ENCODE data around the gene KAT8. TPM values are rescaled to one million over a fixed set of nuclear protein-coding genes. Genes with fewer than 3 reads are reported as not detected.

The KAT8 gene
- total and polyA plus RNA-seq, 2 of the 13 experiments (the other 11 are each of a cell fraction or from before 2014, with no cell fraction given) = 79.0 to 84.2 TPM

GRCh38 chr16:31179747-31180459 is 62.4 kb downstream of the KAT8 start, which contains the start of gene FUS (continued):
- TF ChIP-seq ZZZ3 (CRISPR knock-in tag; IDR thresholded peaks at IDR 0.05; ENCODE audit: borderline replicate concordance) = no peak
- no peak for TF ChIP-seq CEBPB (IDR thresholded peaks at IDR 0.05; ENCODE audit: borderline replicate concordance, low read depth, low read length)
- peak; percentile 97 for TF ChIP-seq HNRNPLL (IDR thresholded peaks at IDR 0.05; ENCODE audit: low read depth, low read length, poor library complexity, severe bottlenecking)
- peak; percentile 88 for TF ChIP-seq AHR (CRISPR knock-in tag; IDR thresholded peaks at IDR 0.05)
- TF ChIP-seq AGO2 (optimal IDR thresholded peaks at IDR 0.05; ENCODE audit: low read depth, low read length) = no peak
- peak; percentile 73; the same call in 1 of the 2 replicates for TF ChIP-seq KAT7 (CRISPR knock-in tag; IDR thresholded peaks at IDR 0.05; ENCODE audit: borderline replicate concordance)
- no peak for TF ChIP-seq TCF7 (IDR thresholded peaks at IDR 0.05; ENCODE audit: low read depth)
- 0 out of 2 replicates have a peak, but pooled peaks have one; percentile 41 for TF ChIP-seq RFX3 (CRISPR knock-in tag; IDR thresholded peaks at IDR 0.05)
- peak; percentile 95 for TF ChIP-seq ZNF674 (CRISPR knock-in tag; IDR thresholded peaks at IDR 0.05; ENCODE audit: low read depth)
- peak; percentile 84 for TF ChIP-seq IKZF5 (CRISPR knock-in tag; IDR thresholded peaks at IDR 0.05)
- TF ChIP-seq ZFP62 (CRISPR knock-in tag; IDR thresholded peaks at IDR 0.05) = 0 out of 2 replicates have a peak, but pooled peaks have one; percentile 50
- peak; percentile 100 for TF ChIP-seq FOXK2 (IDR thresholded peaks at IDR 0.05)
- TF ChIP-seq DNMT1 (CRISPR knock-in tag; IDR thresholded peaks at IDR 0.05) = peak; percentile 63
- no peak for TF ChIP-seq ZNF577 (CRISPR knock-in tag; IDR thresholded peaks at IDR 0.05; ENCODE audit: borderline replicate concordance, low read depth)
- TF ChIP-seq ZKSCAN5 (CRISPR knock-in tag; IDR thresholded peaks at IDR 0.05) = no peak
- peak; percentile 88; the same call in 1 of the 2 replicates for TF ChIP-seq ZSCAN5A (CRISPR knock-in tag; IDR thresholded peaks at IDR 0.05; ENCODE audit: borderline replicate concordance)
- TF ChIP-seq JDP2 (CRISPR knock-in tag; IDR thresholded peaks at IDR 0.05; ENCODE audit: borderline replicate concordance) = no peak
- peak; percentile 95 for TF ChIP-seq NKX3-1 (CRISPR knock-in tag; IDR thresholded peaks at IDR 0.05)
- peak; percentile 89 for TF ChIP-seq CSRNP1 (CRISPR knock-in tag; IDR thresholded peaks at IDR 0.05)
- no peak; the same call in none of the 2 replicates for TF ChIP-seq ZSCAN20 (CRISPR knock-in tag; IDR thresholded peaks at IDR 0.05; ENCODE audit: borderline replicate concordance)
- TF ChIP-seq ZNF784 (CRISPR knock-in tag; IDR thresholded peaks at IDR 0.05; ENCODE audit: borderline replicate concordance) = peak; percentile 99
- TF ChIP-seq ZFP37 (CRISPR knock-in tag; IDR thresholded peaks at IDR 0.05; ENCODE audit: borderline replicate concordance) = peak; percentile 73; the same call in 1 of the 2 replicates
- TF ChIP-seq HNRNPL (IDR thresholded peaks at IDR 0.05; ENCODE audit: low read depth, low read length) = peak; percentile 71; the same call in 1 of the 2 replicates
- TF ChIP-seq ZNF713 (CRISPR knock-in tag; IDR thresholded peaks at IDR 0.05) = peak; percentile 36; the same call in 1 of the 2 replicates
- TF ChIP-seq DPF2 (CRISPR knock-in tag; IDR thresholded peaks at IDR 0.05; ENCODE audit: borderline replicate concordance, low read depth) = no peak; the same call in 1 of the 2 replicates
- no peak for TF ChIP-seq SIX1 (CRISPR knock-in tag; IDR thresholded peaks at IDR 0.05; ENCODE audit: borderline replicate concordance)

All from HepG2 (cell line).